Stimulated activated effector memory CD8-positive, alpha-beta T cell treated with anti-CD3 and anti-CD28 coated beads, Interleukin-12 subunit alpha, Interleukin-12 subunit beta, amount 100 ng/mL, for 72 hours (primary cell): ENCODE results near the gene CROCC2.
A peak's percentile ranks its signal among the peaks of the same experiment; 100 is the strongest.

Experiments used
- ATAC-seq: fragments of 150-1000 bp; cut with Tn5 transposase; 2 replicates; pipeline ENCODE4 v1.10.0; 2021
- DNase-seq, 2 donors: peaks; one replicate each; pipeline ENCODE4 v3.0.0; 2021 to 2022; ENCODE audit warnings: low spot score in 2 of 2
- H3K27ac Mint-ChIP-seq: one replicate; pipeline ENCODE4 v1.8.0; 2022; ENCODE audit warnings: mild to moderate bottlenecking, mixed read lengths
- H3K36me3 Mint-ChIP-seq: one replicate; pipeline ENCODE4 v1.8.0; 2022; ENCODE audit warnings: mild to moderate bottlenecking, mixed read lengths
- H3K4me1 Mint-ChIP-seq: one replicate; pipeline ENCODE4 v1.8.0; 2022; ENCODE audit warnings: mixed read lengths
- H3K4me3 Mint-ChIP-seq: one replicate; pipeline ENCODE4 v1.8.0; 2022; ENCODE audit warnings: mild to moderate bottlenecking, mixed read lengths
- H3K9me3 Mint-ChIP-seq: one replicate; pipeline ENCODE4 v1.8.0; 2022; ENCODE audit warnings: mixed read lengths

CROCC2 gene

GRCh38 chr2:240919161-240919781 is 13.1 kb downstream of the CROCC2 start:
- Mint-ChIP-seq H3K4me3 (no peak overlapping the region), H3K27ac (no peak overlapping the region), H3K36me3 (no peaks in the 10 kb centered on the region), H3K9me3 (no peaks in the 10 kb centered on the region), H3K4me1 (no peaks in the 10 kb centered on the region)
- DNase-seq (no peak), ATAC-seq (no peak)

DNA sequence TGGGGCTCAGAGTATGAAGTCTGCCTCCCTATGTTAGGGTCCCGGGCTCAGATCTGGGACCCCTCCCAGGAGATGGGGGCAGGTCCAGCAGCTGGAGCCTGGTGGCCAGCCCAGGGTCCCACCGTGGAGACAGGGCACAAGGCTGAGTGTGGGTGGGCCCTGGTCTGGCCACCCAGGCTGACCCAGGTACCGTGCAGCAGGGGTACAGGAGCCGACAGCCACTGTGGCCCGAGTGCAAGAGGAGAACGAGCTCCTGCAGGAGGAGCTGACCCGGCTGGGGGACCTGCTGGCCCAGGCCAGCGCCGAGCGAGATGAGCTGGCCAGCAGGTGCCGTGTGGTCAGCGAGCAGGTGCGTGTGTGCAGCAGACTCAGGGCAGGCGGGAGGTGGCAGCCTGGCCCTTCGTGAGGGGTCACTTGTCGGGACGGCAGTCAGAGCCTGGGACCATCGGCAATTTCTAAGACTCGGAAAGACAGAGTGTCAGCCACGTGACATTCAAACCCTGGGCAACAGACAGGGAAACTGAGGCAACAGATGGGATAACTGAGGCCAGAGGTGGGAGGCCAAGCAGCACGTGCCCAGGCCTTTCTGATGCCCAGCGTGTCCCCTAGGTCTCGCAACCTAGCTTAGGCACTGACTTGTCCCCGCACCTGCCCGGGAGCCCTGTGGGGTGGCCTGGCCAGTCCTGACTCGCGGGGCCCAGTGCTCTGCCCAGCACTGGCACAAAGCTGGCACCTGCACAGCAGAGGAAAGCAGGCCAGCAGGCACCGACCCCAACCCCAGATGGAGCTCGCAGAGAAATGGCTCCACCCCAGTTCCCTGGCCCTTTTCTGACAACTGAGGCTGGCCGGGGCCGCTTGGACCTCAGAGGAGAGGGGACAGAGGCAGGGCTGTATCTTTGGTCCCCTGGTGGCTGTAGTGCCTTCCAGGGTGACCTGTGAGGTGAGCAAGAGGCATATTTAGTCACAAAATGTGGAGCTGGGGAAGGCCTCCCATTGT is 13.9 kb downstream of the CROCC2 start:
- Mint-ChIP-seq H3K27ac (no peak overlapping the region), H3K4me1 (no peaks in the 10 kb centered on the region), H3K9me3 (no peaks in the 10 kb centered on the region), H3K4me3 (no peak overlapping the region), H3K36me3 (no peaks in the 10 kb centered on the region)
- DNase-seq: no peak
- no peak for ATAC-seq

DNA sequence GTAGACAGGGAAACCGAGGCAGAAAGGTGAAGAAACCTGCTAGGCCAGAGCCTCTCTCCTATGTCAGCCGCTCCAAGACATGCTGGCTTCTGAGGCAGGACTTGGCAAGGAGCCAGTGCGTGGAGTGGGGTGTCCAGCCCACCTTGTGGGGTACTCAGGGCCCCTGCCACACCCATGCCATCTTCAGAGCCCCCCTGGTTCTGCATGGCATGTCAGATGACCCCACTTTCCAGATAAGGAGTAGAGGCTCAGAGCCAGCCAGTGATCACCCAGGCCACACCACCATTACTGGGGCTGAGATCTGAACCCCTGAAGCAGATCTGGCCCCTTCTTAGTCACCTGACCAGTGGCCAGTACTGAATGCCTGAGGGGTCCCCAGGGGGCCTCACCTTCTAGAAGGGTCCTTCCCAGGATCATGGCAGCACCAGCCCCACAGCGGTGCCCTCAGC is 14.7 kb downstream of the CROCC2 start:
- Mint-ChIP-seq H3K36me3 (no peaks in the 10 kb centered on the region), H3K27ac (peak overlapping the region; percentile 32), H3K4me1 (no peaks in the 10 kb centered on the region), H3K9me3 (no peaks in the 10 kb centered on the region), H3K4me3 (no peak overlapping the region)
- ATAC-seq: no peak
- no peak for DNase-seq

- ATAC-seq: peak; percentile 14
Observed at GRCh38 chr2:240921311-240921994, 15.3 kb downstream of the CROCC2 start.

DNA sequence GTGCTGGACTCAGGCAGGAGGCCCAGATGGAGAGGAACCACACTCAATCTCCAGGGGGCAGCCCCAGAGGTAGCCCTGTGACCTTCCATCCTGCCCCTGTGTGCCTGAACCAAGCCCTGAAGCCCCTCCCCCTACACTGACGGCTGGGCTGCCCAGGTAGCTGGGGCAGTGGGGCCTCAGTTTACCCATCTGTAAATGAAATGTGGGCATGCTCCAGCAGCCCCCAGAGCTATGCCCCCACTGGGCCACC is 15.8 kb downstream of the CROCC2 start:
- H3K27ac Mint-ChIP-seq: no peak overlapping the region
- no peak overlapping the region for H3K4me3 Mint-ChIP-seq

More at GRCh38 chr2:240921311-240921994, 15.3 kb downstream of the CROCC2 start:
- DNase-seq: no peak
- H3K9me3 Mint-ChIP-seq: no peaks in the 10 kb centered on the region
- peak overlapping the region; percentile 32 for H3K27ac Mint-ChIP-seq
- no peaks in the 10 kb centered on the region for H3K36me3 Mint-ChIP-seq
- H3K4me3 Mint-ChIP-seq: no peak overlapping the region
- no peaks in the 10 kb centered on the region for H3K4me1 Mint-ChIP-seq

GRCh38 chr2:240922245-240922981 is 16.3 kb downstream of the CROCC2 start:
- no peaks in the 10 kb centered on the region for H3K36me3 Mint-ChIP-seq
- H3K9me3 Mint-ChIP-seq: no peaks in the 10 kb centered on the region
- H3K4me3 Mint-ChIP-seq: no peak overlapping the region
- no peak for DNase-seq
- no peaks in the 10 kb centered on the region for H3K4me1 Mint-ChIP-seq
- ATAC-seq: no peak
- no peak overlapping the region for H3K27ac Mint-ChIP-seq

More for the DNA sequence above, 15.8 kb downstream of the CROCC2 start:
- no peaks in the 10 kb centered on the region for H3K4me1 Mint-ChIP-seq
- H3K36me3 Mint-ChIP-seq: no peaks in the 10 kb centered on the region
- no peaks in the 10 kb centered on the region for H3K9me3 Mint-ChIP-seq
- no peak for DNase-seq
- no peak for ATAC-seq

GRCh38 chr2:240922982-240923537 is 16.9 kb downstream of the CROCC2 start:
- no peak overlapping the region for H3K4me3 Mint-ChIP-seq
- DNase-seq (no peak), ATAC-seq (no peak)
- no peaks in the 10 kb centered on the region for H3K36me3 Mint-ChIP-seq
- H3K4me1 Mint-ChIP-seq: no peaks in the 10 kb centered on the region
- H3K27ac Mint-ChIP-seq: no peak overlapping the region
- no peaks in the 10 kb centered on the region for H3K9me3 Mint-ChIP-seq

DNA sequence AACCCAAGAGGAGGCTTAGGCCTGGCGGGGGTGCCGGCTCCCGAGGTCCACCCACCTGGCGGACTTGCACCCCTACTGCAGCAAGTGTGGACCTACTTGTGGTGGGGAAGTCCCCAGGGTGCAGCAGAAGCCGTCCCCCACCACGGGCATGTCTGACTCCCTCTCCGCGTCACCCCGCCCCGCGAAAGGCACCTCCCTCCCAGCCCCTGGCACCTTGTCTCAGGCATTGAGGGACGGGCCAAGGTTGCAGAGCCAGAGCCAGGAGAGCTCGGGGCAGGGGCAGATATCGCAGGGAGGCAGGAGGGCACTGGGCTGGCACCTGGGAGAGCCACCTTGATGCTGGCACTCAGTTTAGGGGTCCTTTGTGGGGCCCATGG is 19.0 kb downstream of the CROCC2 start:
- DNase-seq (no peak), ATAC-seq (no peak)
- H3K9me3 Mint-ChIP-seq: no peaks in the 10 kb centered on the region
- no peaks in the 10 kb centered on the region for H3K36me3 Mint-ChIP-seq
- no peak overlapping the region for H3K4me3 Mint-ChIP-seq
- H3K27ac Mint-ChIP-seq: no peak overlapping the region
- H3K4me1 Mint-ChIP-seq: no peaks in the 10 kb centered on the region

GRCh38 chr2:240925568-240926515 is 19.7 kb downstream of the CROCC2 start:
- Mint-ChIP-seq H3K4me3 (no peak overlapping the region), H3K4me1 (no peaks in the 10 kb centered on the region), H3K9me3 (no peaks in the 10 kb centered on the region), H3K27ac (no peak overlapping the region), H3K36me3 (no peaks in the 10 kb centered on the region)
- ATAC-seq (no peak), DNase-seq (no peak)

DNA sequence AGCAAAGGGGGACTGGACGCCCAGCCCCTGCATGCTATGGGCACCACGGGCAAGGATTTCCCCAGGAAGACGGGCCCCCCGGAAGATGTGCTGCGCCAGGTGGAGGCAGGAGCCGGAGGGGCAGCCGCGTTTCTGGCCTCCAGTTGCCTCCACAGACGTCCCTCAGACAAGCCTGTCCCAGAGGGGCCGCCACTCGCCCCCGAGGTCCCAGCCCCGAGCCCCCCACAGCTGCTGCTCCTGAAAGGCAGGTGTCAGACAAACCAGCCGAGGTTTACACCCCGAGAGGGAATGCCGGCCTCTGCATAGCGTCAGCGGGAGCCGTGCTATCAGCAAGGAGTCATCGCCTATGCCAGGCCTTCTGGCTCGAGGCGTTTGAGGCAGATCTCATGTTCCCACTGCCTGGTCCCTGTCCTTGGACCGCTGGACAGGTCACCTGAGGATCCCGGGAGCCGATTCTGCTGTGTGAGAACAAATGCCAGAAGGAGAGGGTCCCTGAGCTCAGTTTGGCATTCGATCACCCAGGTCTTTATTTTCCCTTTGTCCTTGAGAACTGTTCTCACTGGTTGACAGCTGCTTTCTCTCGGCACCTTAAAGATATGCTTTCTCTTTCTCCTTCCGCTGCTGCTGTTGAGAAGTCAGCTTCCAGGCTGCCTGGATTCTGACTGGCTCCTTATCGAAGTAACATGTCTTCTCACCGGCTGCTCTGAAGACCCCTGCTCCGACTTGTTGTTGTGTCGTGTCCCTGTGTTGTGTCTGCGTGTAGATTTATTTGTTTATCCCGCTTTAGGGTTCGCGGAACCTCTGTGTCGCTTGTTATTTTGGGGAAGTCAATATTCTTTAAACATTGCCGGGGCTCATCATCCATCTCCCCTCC is 20.6 kb downstream of the CROCC2 start:
- no peak for ATAC-seq
- Mint-ChIP-seq H3K4me3 (no peak overlapping the region), H3K4me1 (no peaks in the 10 kb centered on the region), H3K9me3 (no peaks in the 10 kb centered on the region), H3K36me3 (no peaks in the 10 kb centered on the region), H3K27ac (no peak overlapping the region)
- DNase-seq: no peak

DNA sequence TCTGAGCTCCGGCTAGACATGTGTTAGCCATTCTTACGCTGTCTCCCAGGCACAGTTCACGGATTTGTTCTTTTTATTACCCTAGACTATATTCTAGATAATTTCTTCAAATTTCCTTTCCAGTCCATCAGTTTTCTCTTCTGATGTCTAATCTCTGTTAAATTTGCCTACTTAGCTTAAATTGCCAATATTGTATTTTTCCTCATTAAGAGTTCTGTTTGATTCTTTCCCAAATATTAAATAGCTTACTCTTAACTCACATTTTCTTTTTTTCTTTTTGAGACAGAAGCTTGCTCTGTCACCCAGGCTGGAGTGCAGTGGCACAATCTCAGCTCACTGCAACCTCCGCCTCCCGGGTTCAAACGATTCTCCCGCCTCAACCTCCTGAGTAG is 21.2 kb downstream of the CROCC2 start:
- no peaks in the 10 kb centered on the region for H3K36me3 Mint-ChIP-seq

DNA sequence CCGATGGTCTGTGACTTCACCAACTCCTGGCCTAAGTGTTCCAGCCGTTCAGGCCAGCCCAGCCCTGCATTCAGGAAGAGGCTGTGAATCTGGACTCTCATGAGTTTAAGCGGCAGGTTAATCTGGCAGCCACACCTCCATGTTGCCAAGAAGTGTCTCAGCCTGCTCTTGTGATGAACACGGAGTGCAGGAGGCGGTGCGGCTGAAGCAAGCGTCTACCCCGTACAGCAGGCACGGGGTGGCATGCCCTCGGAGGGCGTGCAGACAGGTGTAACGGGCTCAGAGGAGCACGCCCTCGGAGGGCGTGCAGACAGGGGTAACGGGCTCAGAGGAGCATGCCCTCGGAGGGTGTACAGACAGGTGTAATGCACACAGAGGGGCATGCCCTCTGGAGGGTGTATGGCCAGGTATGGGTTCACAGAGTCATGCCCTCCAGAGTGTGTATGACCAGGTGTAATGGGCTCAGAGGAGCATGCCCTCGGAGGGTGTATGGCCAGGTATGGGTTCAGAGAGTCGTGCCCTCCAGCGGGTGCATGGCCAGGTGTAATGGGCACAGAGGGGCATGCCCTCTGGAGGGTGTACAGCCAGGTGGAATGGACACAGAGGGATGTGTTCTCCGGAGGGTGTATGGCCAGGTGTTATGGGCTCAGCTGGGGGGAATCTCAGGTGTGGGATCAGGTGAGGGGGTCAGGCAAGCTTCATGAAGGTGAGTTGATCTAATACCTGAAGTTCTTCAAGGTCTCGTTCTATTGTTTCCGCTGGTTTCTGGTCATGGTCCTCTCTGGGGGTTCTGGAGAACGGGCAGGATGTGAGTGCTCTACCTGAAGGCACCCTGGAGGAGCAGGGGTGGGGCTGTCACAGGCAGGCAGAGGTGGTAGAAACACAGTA is 22.6 kb downstream of the CROCC2 start:
- no peaks in the 10 kb centered on the region for H3K36me3 Mint-ChIP-seq
- H3K27ac Mint-ChIP-seq: no peak overlapping the region
- ATAC-seq (no peak), DNase-seq (no peak)
- no peaks in the 10 kb centered on the region for H3K9me3 Mint-ChIP-seq
- no peaks in the 10 kb centered on the region for H3K4me1 Mint-ChIP-seq
- H3K4me3 Mint-ChIP-seq: no peak overlapping the region

More for the DNA sequence above, 21.2 kb downstream of the CROCC2 start:
- Mint-ChIP-seq H3K27ac (no peak overlapping the region), H3K4me3 (no peak overlapping the region), H3K9me3 (no peaks in the 10 kb centered on the region), H3K4me1 (no peaks in the 10 kb centered on the region)
- no peak for ATAC-seq
- DNase-seq: no peak
